Esophagus muscularis mucosa (tissue), 3 donors: ENCODE data around the gene FOXL2NB.

ENCODE experiments used
- CTCF ChIP-seq, 3 experiments: fragments of 200-600 bp in 2 of 3; fragments of 450-650 bp in 1 of 3; sonication (generic) in 2 of 3; IDR thresholded peaks; one replicate each; pipeline ENCODE4 v1.5.1; 2017 to 2019; ENCODE audit warnings: antibody characterized with exemption in 3 of 3, mild to moderate bottlenecking in 2 of 3, moderate library complexity in 1 of 3
- POLR2A ChIP-seq: fragments of 450-650 bp; IDR thresholded peaks from one replicate; pipeline ENCODE4 v1.6.1; 2017; ENCODE audit warnings: antibody characterized with exemption, moderate library complexity, mild to moderate bottlenecking, low read depth
- POLR2AphosphoS5 ChIP-seq, 2 donors: sonication (generic); formaldehyde crosslinking; IDR thresholded peaks; one replicate each; pipeline ENCODE4 v1.6.1; 2017; ENCODE audit warnings: antibody characterized with exemption in 2 of 2

GRCh38 chr3:138946663-138947494 lies at the start of gene FOXL2NB, which contains the start of gene FOXL2:
- TF ChIP-seq POLR2A (no peak), CTCF (IDR thresholded peaks at IDR 0.05) (no peak), POLR2AphosphoS5 (IDR thresholded peaks at IDR 0.05) (no peak)
